ENCODE data around the gene RALGPS2. TPM values are rescaled to one million over a fixed set of nuclear protein-coding genes. Genes with fewer than 3 reads are reported as not detected.

Gene RALGPS2
- total and polyA plus RNA-seq, 2 of the 13 experiments (the other 11 are each of a cell fraction or from before 2014, with no cell fraction given) = 15.6 to 36.0 TPM

DNA sequence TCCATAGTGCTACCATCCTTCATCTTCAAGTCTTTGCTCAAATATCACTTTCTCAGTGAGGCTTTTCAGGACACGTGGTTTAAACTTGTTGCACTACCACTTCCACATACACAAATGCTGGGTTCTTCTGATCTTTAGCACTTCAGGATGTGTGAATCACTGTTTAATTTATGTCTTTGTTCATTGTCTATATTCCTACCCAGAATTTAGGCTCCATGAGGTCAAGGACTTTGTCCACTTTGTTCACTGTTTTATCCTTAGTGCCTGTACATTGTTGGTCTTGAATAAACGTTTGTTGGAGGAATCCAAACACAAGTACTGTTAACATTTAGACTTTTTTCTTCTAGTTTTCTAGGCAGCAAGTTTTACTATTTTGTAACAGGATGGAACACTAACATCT, 42.6 kb upstream of the RALGPS2 start (continued):
- TF ChIP-seq, protein P1, sequence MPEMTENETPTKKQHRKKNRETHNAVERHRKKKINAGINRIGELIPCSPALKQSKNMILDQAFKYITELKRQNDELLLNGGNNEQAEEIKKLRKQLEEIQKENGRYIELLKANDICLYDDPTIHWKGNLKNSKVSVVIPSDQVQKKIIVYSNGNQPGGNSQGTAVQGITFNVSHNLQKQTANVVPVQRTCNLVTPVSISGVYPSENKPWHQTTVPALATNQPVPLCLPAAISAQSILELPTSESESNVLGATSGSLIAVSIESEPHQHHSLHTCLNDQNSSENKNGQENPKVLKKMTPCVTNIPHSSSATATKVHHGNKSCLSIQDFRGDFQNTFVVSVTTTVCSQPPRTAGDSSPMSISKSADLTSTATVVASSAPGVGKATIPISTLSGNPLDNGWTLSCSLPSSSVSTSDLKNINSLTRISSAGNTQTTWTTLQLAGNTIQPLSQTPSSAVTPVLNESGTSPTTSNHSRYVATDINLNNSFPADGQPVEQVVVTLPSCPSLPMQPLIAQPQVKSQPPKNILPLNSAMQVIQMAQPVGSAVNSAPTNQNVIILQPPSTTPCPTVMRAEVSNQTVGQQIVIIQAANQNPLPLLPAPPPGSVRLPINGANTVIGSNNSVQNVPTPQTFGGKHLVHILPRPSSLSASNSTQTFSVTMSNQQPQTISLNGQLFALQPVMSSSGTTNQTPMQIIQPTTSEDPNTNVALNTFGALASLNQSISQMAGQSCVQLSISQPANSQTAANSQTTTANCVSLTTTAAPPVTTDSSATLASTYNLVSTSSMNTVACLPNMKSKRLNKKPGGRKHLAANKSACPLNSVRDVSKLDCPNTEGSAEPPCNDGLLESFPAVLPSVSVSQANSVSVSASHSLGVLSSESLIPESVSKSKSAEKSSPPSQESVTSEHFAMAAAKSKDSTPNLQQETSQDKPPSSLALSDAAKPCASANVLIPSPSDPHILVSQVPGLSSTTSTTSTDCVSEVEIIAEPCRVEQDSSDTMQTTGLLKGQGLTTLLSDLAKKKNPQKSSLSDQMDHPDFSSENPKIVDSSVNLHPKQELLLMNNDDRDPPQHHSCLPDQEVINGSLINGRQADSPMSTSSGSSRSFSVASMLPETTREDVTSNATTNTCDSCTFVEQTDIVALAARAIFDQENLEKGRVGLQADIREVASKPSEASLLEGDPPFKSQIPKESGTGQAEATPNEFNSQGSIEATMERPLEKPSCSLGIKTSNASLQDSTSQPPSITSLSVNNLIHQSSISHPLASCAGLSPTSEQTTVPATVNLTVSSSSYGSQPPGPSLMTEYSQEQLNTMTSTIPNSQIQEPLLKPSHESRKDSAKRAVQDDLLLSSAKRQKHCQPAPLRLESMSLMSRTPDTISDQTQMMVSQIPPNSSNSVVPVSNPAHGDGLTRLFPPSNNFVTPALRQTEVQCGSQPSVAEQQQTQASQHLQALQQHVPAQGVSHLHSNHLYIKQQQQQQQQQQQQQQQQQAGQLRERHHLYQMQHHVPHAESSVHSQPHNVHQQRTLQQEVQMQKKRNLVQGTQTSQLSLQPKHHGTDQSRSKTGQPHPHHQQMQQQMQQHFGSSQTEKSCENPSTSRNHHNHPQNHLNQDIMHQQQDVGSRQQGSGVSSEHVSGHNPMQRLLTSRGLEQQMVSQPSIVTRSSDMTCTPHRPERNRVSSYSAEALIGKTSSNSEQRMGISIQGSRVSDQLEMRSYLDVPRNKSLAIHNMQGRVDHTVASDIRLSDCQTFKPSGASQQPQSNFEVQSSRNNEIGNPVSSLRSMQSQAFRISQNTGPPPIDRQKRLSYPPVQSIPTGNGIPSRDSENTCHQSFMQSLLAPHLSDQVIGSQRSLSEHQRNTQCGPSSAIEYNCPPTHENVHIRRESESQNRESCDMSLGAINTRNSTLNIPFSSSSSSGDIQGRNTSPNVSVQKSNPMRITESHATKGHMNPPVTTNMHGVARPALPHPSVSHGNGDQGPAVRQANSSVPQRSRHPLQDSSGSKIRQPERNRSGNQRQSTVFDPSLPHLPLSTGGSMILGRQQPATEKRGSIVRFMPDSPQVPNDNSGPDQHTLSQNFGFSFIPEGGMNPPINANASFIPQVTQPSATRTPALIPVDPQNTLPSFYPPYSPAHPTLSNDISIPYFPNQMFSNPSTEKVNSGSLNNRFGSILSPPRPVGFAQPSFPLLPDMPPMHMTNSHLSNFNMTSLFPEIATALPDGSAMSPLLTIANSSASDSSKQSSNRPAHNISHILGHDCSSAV (CRISPR knock-in tag; IDR thresholded peaks at IDR 0.05; ENCODE audit: borderline replicate concordance) = no peak
- TF ChIP-seq HNRNPH1 (optimal IDR thresholded peaks at IDR 0.05; ENCODE audit: low read depth, low read length) (no peak), AGO2 (optimal IDR thresholded peaks at IDR 0.05; ENCODE audit: low read depth, low read length) (no peak), ELF1 (CRISPR knock-in tag; IDR thresholded peaks at IDR 0.05) (0 out of 2 replicates have a peak, but pooled peaks have one; percentile 25), YY1 (IDR thresholded peaks at IDR 0.05; ENCODE audit: insufficient read depth, insufficient replicate concordance, low read depth, low read length) (no peak), TBL1XR1 (IDR thresholded peaks at IDR 0.05; ENCODE audit: borderline replicate concordance, low read length, partially characterized antibody) (no peak), ZNF652 (CRISPR knock-in tag; IDR thresholded peaks at IDR 0.05; ENCODE audit: borderline replicate concordance, low read depth) (no peak), PHF8 (CRISPR knock-in tag; IDR thresholded peaks at IDR 0.05) (no peak), KDM4B (CRISPR knock-in tag; IDR thresholded peaks at IDR 0.05) (no peak), SOX13 (IDR thresholded peaks at IDR 0.05) (peak; percentile 99), SOX13 (CRISPR knock-in tag; conservative IDR thresholded peaks at IDR 0.05 in 1 of 2, IDR thresholded peaks at IDR 0.05 in 1 of 2) (peak in 1 of 2 experiments; percentile 100; a peak in 2 of 4 replicates), ZFP82 (CRISPR knock-in tag; IDR thresholded peaks at IDR 0.05; ENCODE audit: borderline replicate concordance) (no peak), BHLHE40 (IDR thresholded peaks at IDR 0.05; ENCODE audit: low read length) (peak; percentile 55), NFIC (IDR thresholded peaks at IDR 0.05; ENCODE audit: low read length) (peak; percentile 88), TBX3 (IDR thresholded peaks at IDR 0.05; ENCODE audit: borderline replicate concordance) (peak; percentile 97), RFXAP (CRISPR knock-in tag; IDR thresholded peaks at IDR 0.05; ENCODE audit: borderline replicate concordance) (no peak), KLF12 (CRISPR knock-in tag; IDR thresholded peaks at IDR 0.05; ENCODE audit: borderline replicate concordance) (no peak), MZF1 (CRISPR knock-in tag; IDR thresholded peaks at IDR 0.05; ENCODE audit: borderline replicate concordance) (no peak)
- TF ChIP-seq, protein P2, sequence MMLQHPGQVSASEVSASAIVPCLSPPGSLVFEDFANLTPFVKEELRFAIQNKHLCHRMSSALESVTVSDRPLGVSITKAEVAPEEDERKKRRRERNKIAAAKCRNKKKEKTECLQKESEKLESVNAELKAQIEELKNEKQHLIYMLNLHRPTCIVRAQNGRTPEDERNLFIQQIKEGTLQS (CRISPR knock-in tag; IDR thresholded peaks at IDR 0.05) = no peak
- TF ChIP-seq, protein P3, sequence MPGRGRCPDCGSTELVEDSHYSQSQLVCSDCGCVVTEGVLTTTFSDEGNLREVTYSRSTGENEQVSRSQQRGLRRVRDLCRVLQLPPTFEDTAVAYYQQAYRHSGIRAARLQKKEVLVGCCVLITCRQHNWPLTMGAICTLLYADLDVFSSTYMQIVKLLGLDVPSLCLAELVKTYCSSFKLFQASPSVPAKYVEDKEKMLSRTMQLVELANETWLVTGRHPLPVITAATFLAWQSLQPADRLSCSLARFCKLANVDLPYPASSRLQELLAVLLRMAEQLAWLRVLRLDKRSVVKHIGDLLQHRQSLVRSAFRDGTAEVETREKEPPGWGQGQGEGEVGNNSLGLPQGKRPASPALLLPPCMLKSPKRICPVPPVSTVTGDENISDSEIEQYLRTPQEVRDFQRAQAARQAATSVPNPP (CRISPR knock-in tag; IDR thresholded peaks at IDR 0.05) = no peak
- TF ChIP-seq, protein P4, sequence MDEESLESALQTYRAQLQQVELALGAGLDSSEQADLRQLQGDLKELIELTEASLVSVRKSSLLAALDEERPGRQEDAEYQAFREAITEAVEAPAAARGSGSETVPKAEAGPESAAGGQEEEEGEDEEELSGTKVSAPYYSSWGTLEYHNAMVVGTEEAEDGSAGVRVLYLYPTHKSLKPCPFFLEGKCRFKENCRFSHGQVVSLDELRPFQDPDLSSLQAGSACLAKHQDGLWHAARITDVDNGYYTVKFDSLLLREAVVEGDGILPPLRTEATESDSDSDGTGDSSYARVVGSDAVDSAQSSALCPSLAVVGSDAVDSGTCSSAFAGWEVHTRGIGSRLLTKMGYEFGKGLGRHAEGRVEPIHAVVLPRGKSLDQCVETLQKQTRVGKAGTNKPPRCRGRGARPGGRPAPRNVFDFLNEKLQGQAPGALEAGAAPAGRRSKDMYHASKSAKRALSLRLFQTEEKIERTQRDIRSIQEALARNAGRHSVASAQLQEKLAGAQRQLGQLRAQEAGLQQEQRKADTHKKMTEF (CRISPR knock-in tag; IDR thresholded peaks at IDR 0.05) = peak; percentile 86

All from HepG2 (cell line).